Measurements from ENCODE around the gene SLC35F3. TPM values are rescaled to one million over a fixed set of nuclear protein-coding genes. Genes with fewer than 3 reads are reported as not detected.

The SLC35F3 gene
- total RNA-seq, 1 experiment from 2014 or later = 19.1 TPM

GRCh38 chr1:234295068-234295467, 390.6 kb downstream of the SLC35F3 start:
- Histone ChIP-seq H3K4me1 (ENCODE audit: control insufficient read depth, insufficient read depth, low read length) (no peaks in the 10 kb centered on the region), H3K27me3 (ENCODE audit: control insufficient read depth, insufficient read depth, low read length) (no peaks in the 10 kb centered on the region), H3K27ac (ENCODE audit: low read length) (no peak overlapping the region), H3K9me3 (ENCODE audit: control insufficient read depth, insufficient read depth, low read depth, low read length) (peaks cover under 1% of the 10 kb centered on the region; the same call in 1 of the 2 replicates), H3K4me3 (ENCODE audit: low read depth in 2 of 2, low read length in 2 of 2) (no peak overlapping the region), H3K36me3 (ENCODE audit: control insufficient read depth, insufficient read depth, low read length) (no peaks in the 10 kb centered on the region)
- BruUV-seq (replicated peaks) = no TSS peak
- TF ChIP-seq REST (IDR thresholded peaks at IDR 0.05; ENCODE audit: insufficient read depth in 1 of 2, low read depth in 2 of 2, low read length in 1 of 2) (no peak), TCF7L2 (IDR thresholded peaks at IDR 0.05; ENCODE audit: low read depth, low read length) (no peak), CTCF (IDR thresholded peaks at IDR 0.05) (no peak), POLR2AphosphoS5 (IDR thresholded peaks at IDR 0.05; ENCODE audit: low read depth, low read length) (no peak), SIN3A (IDR thresholded peaks at IDR 0.05; ENCODE audit: borderline replicate concordance, insufficient read depth, low read depth, low read length) (no peak)
- ATAC-seq (no peak), DNase-seq (ENCODE audit: low read depth, low spot score) (no peak)
- ChIA-PET CTCF (interaction anchor here (0.9 kb wide), 1 partner anchor 14 kb away, joined by 4 read pairs; no protein-coding TSS in a partner anchor), POLR2A (no interaction called here)
- in situ Hi-C loops (cut with HindIII; ENCODE audit: low pct_unique_long_range_greater_than_20kb, low sequenced_read_pairs) = no loop called here
- intact Hi-C loops (cut with micrococcal nuclease; ENCODE audit: unreplicated experiment) = no loop called here

GRCh38 chr1:234295626-234296025, 391.1 kb downstream of the SLC35F3 start:
- BruUV-seq (replicated peaks) = no TSS peak
- in situ Hi-C loops (cut with HindIII; ENCODE audit: low pct_unique_long_range_greater_than_20kb, low sequenced_read_pairs) (no loop called here), intact Hi-C loops (cut with micrococcal nuclease; ENCODE audit: unreplicated experiment) (no loop called here)
- H3K4me1 ChIP-seq (ENCODE audit: control insufficient read depth, insufficient read depth, low read length) = no peaks in the 10 kb centered on the region
- TF ChIP-seq REST (IDR thresholded peaks at IDR 0.05; ENCODE audit: insufficient read depth in 1 of 2, low read depth in 2 of 2, low read length in 1 of 2) = no peak
- TF ChIP-seq SIN3A (IDR thresholded peaks at IDR 0.05; ENCODE audit: borderline replicate concordance, insufficient read depth, low read depth, low read length) = no peak
- no peak for TF ChIP-seq CTCF (IDR thresholded peaks at IDR 0.05)
- TF ChIP-seq POLR2AphosphoS5 (IDR thresholded peaks at IDR 0.05; ENCODE audit: low read depth, low read length) = no peak
- no peak for TF ChIP-seq TCF7L2 (IDR thresholded peaks at IDR 0.05; ENCODE audit: low read depth, low read length)
- no peak for DNase-seq (ENCODE audit: low read depth, low spot score)
- H3K4me3 ChIP-seq (ENCODE audit: low read depth in 2 of 2, low read length in 2 of 2) = no peak overlapping the region
- no peaks in the 10 kb centered on the region for H3K36me3 ChIP-seq (ENCODE audit: control insufficient read depth, insufficient read depth, low read length)
- ChIA-PET CTCF (no interaction called here), POLR2A (no interaction called here)
- ATAC-seq = no peak
- H3K27me3 ChIP-seq (ENCODE audit: control insufficient read depth, insufficient read depth, low read length) = no peaks in the 10 kb centered on the region
- no peak overlapping the region for H3K27ac ChIP-seq (ENCODE audit: low read length)
- H3K9me3 ChIP-seq (ENCODE audit: control insufficient read depth, insufficient read depth, low read depth, low read length) = no peaks in the 10 kb centered on the region
